Panc1 (cell line): ENCODE data around the gene JPH2.

Experiments
- CTCF ChIP-seq: fragments of 450-650 bp; IDR thresholded peaks from 2 replicates; pipeline ENCODE4 v1.5.1; 2017; ENCODE audit warnings: mild to moderate bottlenecking
- POLR2AphosphoS5 ChIP-seq: IDR thresholded peaks from 2 replicates; pipeline ENCODE4 v1.6.1; 2012; ENCODE audit warnings: mild to moderate bottlenecking, low read depth, low read length, moderate library complexity
- REST ChIP-seq, 2 experiments: IDR thresholded peaks; 2 replicates each; pipeline ENCODE4 v1.6.1; 2011 to 2012; ENCODE audit warnings: low read depth in 2 of 2, control low read depth in 1 of 2, low read length in 1 of 2, mild to moderate bottlenecking in 1 of 2, moderate library complexity in 1 of 2; ENCODE audit not compliant: insufficient read depth in 1 of 2
- SIN3A ChIP-seq: IDR thresholded peaks from 2 replicates; pipeline ENCODE4 v1.6.1; 2012; ENCODE audit warnings: low read depth, mild to moderate bottlenecking, low read length, moderate library complexity, borderline replicate concordance; ENCODE audit not compliant: insufficient read depth

- TF ChIP-seq CTCF (no peak), REST (IDR thresholded peaks at IDR 0.05; ENCODE audit: insufficient read depth in 1 of 2, low read depth in 2 of 2, low read length in 1 of 2) (no peak), POLR2AphosphoS5 (no peak), SIN3A (no peak)
Measured at GRCh38 chr20:44118185-44119033, 68.6 kb downstream of the JPH2 start.
